Measurements from ENCODE around the gene STK17B. TPM values are rescaled to one million over a fixed set of nuclear protein-coding genes. Genes with fewer than 3 reads are reported as not detected.

The STK17B gene
- polyA plus RNA-seq, 1 experiment, result 31.8 TPM

DNA sequence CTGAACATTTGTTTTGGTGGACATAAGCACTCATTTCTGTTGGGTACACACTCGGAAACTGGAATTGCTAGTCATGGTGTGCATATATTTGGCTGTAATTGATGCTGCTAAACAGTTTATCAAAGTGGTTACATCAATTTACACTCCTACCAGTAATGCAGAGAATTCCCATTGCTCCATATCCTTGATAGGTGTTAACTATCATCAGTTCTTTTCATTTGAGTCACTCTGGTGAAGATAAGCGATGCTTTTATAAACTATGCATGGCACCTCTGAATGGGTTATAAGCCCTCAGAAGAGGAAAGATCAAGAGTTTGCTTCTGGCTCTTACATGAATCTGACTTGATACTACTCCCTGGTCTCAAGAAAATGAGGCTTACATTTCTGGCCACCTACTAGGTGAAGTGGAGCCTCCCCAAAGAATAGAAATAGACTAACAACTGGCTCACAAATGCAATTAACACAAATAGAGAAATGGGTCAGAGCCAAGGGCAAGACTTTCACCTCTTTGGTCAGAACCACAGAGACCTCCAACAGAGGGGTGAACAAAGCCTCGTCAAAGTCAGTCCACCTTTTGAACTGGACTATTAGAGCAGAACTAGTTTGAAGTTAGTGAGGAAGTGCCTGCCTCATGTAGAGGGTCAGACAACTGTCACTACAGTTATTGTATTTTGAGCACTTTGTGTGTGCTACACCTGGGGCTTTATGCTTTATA is 15.0 kb upstream of the STK17B start:
- Histone ChIP-seq H3K27me3 (ENCODE audit: control insufficient read depth, insufficient read depth, low read length) (no peaks in the 10 kb centered on the region), H3K27ac (ENCODE audit: low read depth, low read length) (no peak overlapping the region), H3K4me3 (ENCODE audit: low read depth, low read length) (no peak overlapping the region), H3K9me3 (ENCODE audit: control insufficient read depth, insufficient read depth, low read length) (no peaks in the 10 kb centered on the region)
- DNase-seq (ENCODE audit: low read depth, low spot score), result no peak
- CTCF ChIA-PET, result no interaction called here
- no peak for TF ChIP-seq CTCF (IDR thresholded peaks at IDR 0.05; ENCODE audit: low read depth, low read length)
- POLR2A ChIA-PET, result no interaction called here

- POLR2A ChIA-PET, result no interaction called here
- H3K9me3 ChIP-seq (ENCODE audit: control insufficient read depth, insufficient read depth, low read length), result no peaks in the 10 kb centered on the region
- no peak overlapping the region for H3K4me3 ChIP-seq (ENCODE audit: low read depth, low read length)
- no peak for TF ChIP-seq CTCF (IDR thresholded peaks at IDR 0.05; ENCODE audit: low read depth, low read length)
- H3K27me3 ChIP-seq (ENCODE audit: control insufficient read depth, insufficient read depth, low read length), result no peaks in the 10 kb centered on the region
- CTCF ChIA-PET, result no interaction called here
- no peak for DNase-seq (ENCODE audit: low read depth, low spot score)
- no peak overlapping the region for H3K27ac ChIP-seq (ENCODE audit: low read depth, low read length)
Observed at GRCh38 chr2:196184921-196185320, 13.5 kb upstream of the STK17B start.

DNA sequence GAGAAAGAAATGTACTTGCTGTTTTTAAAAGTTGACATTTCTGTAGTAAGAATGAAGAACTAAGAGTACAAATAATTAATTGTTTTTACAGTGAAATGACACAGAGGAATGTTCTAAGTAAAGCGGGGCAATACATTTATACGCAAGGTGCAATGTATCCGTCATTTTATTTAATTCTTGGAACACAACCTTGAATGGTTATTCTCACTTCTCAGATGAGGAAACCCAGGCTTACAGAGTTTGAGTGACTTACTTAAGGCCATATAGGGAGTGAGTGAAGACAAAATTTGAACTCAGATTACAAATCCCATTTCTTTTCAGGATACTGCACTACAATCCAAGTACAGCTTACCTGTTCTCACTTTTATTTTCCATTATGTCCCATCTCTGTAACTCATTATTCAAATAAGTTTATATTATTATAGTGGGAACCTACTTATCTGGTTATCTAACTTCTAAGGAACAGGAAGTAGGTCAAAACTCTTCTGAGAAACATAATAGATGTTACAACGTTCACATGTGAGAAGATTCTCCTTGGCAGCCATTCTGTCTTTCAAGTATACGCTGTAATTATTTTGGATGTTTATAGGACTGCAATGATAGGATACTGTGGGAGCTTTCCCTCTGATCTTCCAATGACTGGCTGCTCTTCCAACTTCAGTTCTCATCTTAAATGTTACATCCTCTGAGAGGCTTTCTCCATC is 12.3 kb upstream of the STK17B start:
- Histone ChIP-seq H3K4me3 (ENCODE audit: low read depth, low read length) (no peak overlapping the region), H3K9me3 (ENCODE audit: control insufficient read depth, insufficient read depth, low read length) (no peaks in the 10 kb centered on the region), H3K27me3 (ENCODE audit: control insufficient read depth, insufficient read depth, low read length) (no peaks in the 10 kb centered on the region), H3K27ac (ENCODE audit: low read depth, low read length) (no peak overlapping the region)
- DNase-seq (ENCODE audit: low read depth, low spot score), result no peak
- no peak for TF ChIP-seq CTCF (IDR thresholded peaks at IDR 0.05; ENCODE audit: low read depth, low read length)
- CTCF ChIA-PET, result no interaction called here
- POLR2A ChIA-PET, result no interaction called here

GRCh38 chr2:196183172-196183473 is 11.7 kb upstream of the STK17B start:
- no peak for TF ChIP-seq CTCF (IDR thresholded peaks at IDR 0.05; ENCODE audit: low read depth, low read length)
- Histone ChIP-seq H3K27ac (ENCODE audit: low read depth, low read length) (no peak overlapping the region), H3K4me3 (ENCODE audit: low read depth, low read length) (no peak overlapping the region), H3K27me3 (ENCODE audit: control insufficient read depth, insufficient read depth, low read length) (no peaks in the 10 kb centered on the region), H3K9me3 (ENCODE audit: control insufficient read depth, insufficient read depth, low read length) (no peaks in the 10 kb centered on the region)
- DNase-seq (ENCODE audit: low read depth, low spot score), result no peak
- CTCF ChIA-PET, result no interaction called here
- POLR2A ChIA-PET, result no interaction called here

GRCh38 chr2:196182439-196183171 is 11.2 kb upstream of the STK17B start:
- ChIA-PET POLR2A (no interaction called here), CTCF (interaction anchor here (0.6 kb wide), 1 partner anchor 96 kb away, joined by 5 read pairs; no protein-coding TSS in a partner anchor)
- Histone ChIP-seq H3K9me3 (ENCODE audit: control insufficient read depth, insufficient read depth, low read length) (no peaks in the 10 kb centered on the region), H3K27ac (ENCODE audit: low read depth, low read length) (no peak overlapping the region), H3K27me3 (ENCODE audit: control insufficient read depth, insufficient read depth, low read length) (no peaks in the 10 kb centered on the region), H3K4me3 (ENCODE audit: low read depth, low read length) (no peak overlapping the region)
- no peak for TF ChIP-seq CTCF (IDR thresholded peaks at IDR 0.05; ENCODE audit: low read depth, low read length)
- DNase-seq (ENCODE audit: low read depth, low spot score), result no peak
